K562 (cell line): ENCODE measurements around the gene ZCRB1. TPM values are rescaled to one million over a fixed set of nuclear protein-coding genes. Genes with fewer than 3 reads are reported as not detected.

Experiments
- ATAC-seq: fragments of 200-7000 bp; cut with Tn5 transposase; 3 replicates; pipeline ENCODE4 v1.9.1; 2020; ENCODE audit warnings: moderate library complexity
- BruUV-seq: library from RNA; stranded (reverse); fragments of 400-500 nt; replicated peaks from 2 replicates; lab custom pipeline; 2021; lab: Mats Ljungman, UMichigan
- CTCF ChIA-PET: fragments of 300-600 bp; formaldehyde crosslinking; extraction: SDS; loops from one replicate; lab custom pipeline; 2021; ENCODE audit warnings: low intra/inter-chr PET ratio; lab: Yijun Ruan, JAX
- POLR2A ChIA-PET: fragments of 300-600, 350-650 bp; sonication (Branson Sonifier 250); formaldehyde crosslinking; extraction: SDS; loops from one replicate; lab custom pipeline; 2021; ENCODE audit warnings: antibody characterized with exemption, inconsistent platforms; lab: Yijun Ruan, JAX
- DNase-seq, 4 experiments: peaks; one replicate each; pipeline versions ENCODE4 v3.0.0 to v3.0.0-alpha.2; 2011 to 2018; ENCODE audit warnings: low spot score in 3 of 4, mixed read lengths in 3 of 4; ENCODE audit errors: extremely low read depth in 1 of 4
- FAIRE-seq: peaks from 2 replicates; lab custom pipeline; 2011; peaks lifted over from hg19 to GRCh38; lab: Jason Lieb, UNC
- H2AFZ ChIP-seq: 2 replicates; pipeline ENCODE4 v1.6.0; 2011; ENCODE audit warnings: low read depth, low read length, control low read depth, inconsistent platforms
- H3K27ac ChIP-seq: fragments of 200-600 bp; 3 replicates; pipeline ENCODE4 v1.8.0; 2011; ENCODE audit warnings: low read depth, mild to moderate bottlenecking, control low read depth, inconsistent platforms, low read length, moderate library complexity, mixed read lengths; ENCODE audit errors: extremely low read depth
- H3K27me3 ChIP-seq, 2 experiments: fragments of 300-600 bp in 1 of 2; 2 replicates in 1 of 2; 3 replicates in 1 of 2; pipeline versions ENCODE4 v1.6.0 to v1.8.0; 2011; ENCODE audit warnings: inconsistent platforms in 2 of 2, low read length in 2 of 2, mild to moderate bottlenecking in 1 of 2, mixed read lengths in 1 of 2, moderate library complexity in 1 of 2; ENCODE audit not compliant: control insufficient read depth in 2 of 2, insufficient read depth in 2 of 2
- H3K36me3 ChIP-seq: fragments of 300-600 bp; 3 replicates; pipeline ENCODE4 v1.8.0; 2011; ENCODE audit warnings: mild to moderate bottlenecking, low read length, inconsistent platforms; ENCODE audit not compliant: control insufficient read depth, insufficient read depth
- H3K4me1 ChIP-seq, 2 experiments: fragments of 200-600 bp in 1 of 2; replicated peaks in 1 of 2; 2 replicates in 1 of 2; 3 replicates in 1 of 2; pipeline versions ENCODE4 v1.5.1 to v1.8.0; 2011; ENCODE audit warnings: inconsistent platforms in 2 of 2, low read length in 2 of 2, mild to moderate bottlenecking in 1 of 2, mixed read lengths in 1 of 2, moderate library complexity in 1 of 2; ENCODE audit not compliant: control insufficient read depth in 2 of 2, insufficient read depth in 2 of 2
- H3K4me2 ChIP-seq: 2 replicates; pipeline ENCODE4 v1.6.1; 2011; ENCODE audit warnings: low read length, control low read depth, inconsistent platforms, mixed read lengths; ENCODE audit not compliant: insufficient read depth
- H3K4me3 ChIP-seq: fragments of 200-600 bp; sonication (generic), shearing (Covaris generic); 2 replicates; pipeline ENCODE4 v1.5.1; 2016; ENCODE audit warnings: control low read depth, inconsistent platforms
- H3K79me2 ChIP-seq: fragments of 200-600 bp; 3 replicates; pipeline ENCODE4 v1.8.0; 2011; ENCODE audit warnings: low read length, inconsistent platforms; ENCODE audit not compliant: control insufficient read depth, insufficient read depth
- H3K9ac ChIP-seq, 2 experiments: 2 replicates each; pipeline versions ENCODE4 v1.6.0 to v1.6.1; 2011; ENCODE audit warnings: low read depth in 2 of 2, low read length in 2 of 2, control low read depth in 1 of 2, inconsistent platforms in 1 of 2, mild to moderate bottlenecking in 1 of 2, mixed read lengths in 1 of 2; ENCODE audit not compliant: insufficient read depth in 1 of 2
- H3K9me1 ChIP-seq: one replicate; pipeline ENCODE4 v1.6.0; 2011; ENCODE audit warnings: inconsistent platforms, mild to moderate bottlenecking, low read length, moderate library complexity; ENCODE audit not compliant: control insufficient read depth, insufficient read depth
- H3K9me3 ChIP-seq: replicated peaks from 2 replicates; pipeline ENCODE4 v1.5.1; 2011; ENCODE audit warnings: low read depth, low read length, inconsistent platforms; ENCODE audit not compliant: control insufficient read depth, insufficient read depth
- H4K20me1 ChIP-seq: replicated peaks from 2 replicates; pipeline ENCODE4 v1.6.1; 2011; ENCODE audit warnings: low read length, inconsistent platforms, mixed read lengths; ENCODE audit not compliant: control insufficient read depth, insufficient read depth
- BRF1 ChIP-seq: IDR thresholded peaks from 3 replicates; pipeline ENCODE4 v1.6.1; 2011; ENCODE audit warnings: borderline replicate concordance, mild to moderate bottlenecking; ENCODE audit not compliant: insufficient read length; ENCODE audit errors: extremely low read depth
- DNMT1 ChIP-seq: fragments of 450-650 bp; IDR thresholded peaks from 2 replicates; pipeline ENCODE4 v1.6.1; 2016; ENCODE audit warnings: antibody characterized with exemption, mild to moderate bottlenecking
- KAT2B ChIP-seq: IDR thresholded peaks from one replicate; pipeline ENCODE4 v1.6.1; 2012; ENCODE audit warnings: low read depth, mild to moderate bottlenecking, control low read depth, inconsistent platforms, low read length, moderate library complexity
- KDM1A ChIP-seq, 2 experiments: fragments of 450-650 bp; IDR thresholded peaks; 2 replicates each; pipeline ENCODE4 v1.6.1; 2016; ENCODE audit warnings: mild to moderate bottlenecking in 2 of 2
- MAFF ChIP-seq: IDR thresholded peaks from 2 replicates; pipeline ENCODE4 v1.6.1; 2012; ENCODE audit warnings: low read length, improper control_type of control experiment
- NBN ChIP-seq: fragments of 450-650 bp; IDR thresholded peaks from 2 replicates; pipeline ENCODE4 v1.6.1; 2016; ENCODE audit warnings: low read depth, mild to moderate bottlenecking
- NFATC3 ChIP-seq: fragments of 450-650 bp; IDR thresholded peaks from 2 replicates; pipeline ENCODE4 v1.6.1; 2017; ENCODE audit warnings: mild to moderate bottlenecking
- SP2 ChIP-seq: IDR thresholded peaks from 2 replicates; pipeline ENCODE4 v1.6.1; 2011; ENCODE audit warnings: mild to moderate bottlenecking, low read depth, low read length, moderate library complexity; ENCODE audit not compliant: poor library complexity, severe bottlenecking; ENCODE audit errors: extremely low read depth
- VEZF1 ChIP-seq: fragments of 200-800 bp; sonication (Bioruptor generic); IDR thresholded peaks from 2 replicates; pipeline ENCODE4 v1.6.1; 2017; ENCODE audit warnings: missing genetic modification characterization, missing compliant biosample characterization
- WHSC1 ChIP-seq: IDR thresholded peaks from one replicate; pipeline ENCODE4 v1.6.1; 2012; ENCODE audit warnings: low read length, control low read depth, inconsistent platforms
- XRCC5 ChIP-seq: fragments of 200-400 bp; formaldehyde crosslinking; IDR thresholded peaks from 2 replicates; pipeline ENCODE4 v1.6.1; 2017; ENCODE audit warnings: low read depth, mild to moderate bottlenecking, low read length
- ZNF197 ChIP-seq: fragments of 200-800 bp; sonication (Bioruptor generic); IDR thresholded peaks from 2 replicates; pipeline ENCODE4 v1.6.1; 2016; ENCODE audit warnings: low read depth, missing genetic modification characterization, missing compliant biosample characterization
- in situ Hi-C: fragments of 300-500 bp; cut with MboI; formaldehyde crosslinking; loops from 4 replicates; pipeline ENCODE4 v1.15.0; 2018; ENCODE audit warnings: inconsistent platforms, mixed read lengths
- intact Hi-C: fragments of 100-400 bp; cut with micrococcal nuclease; formaldehyde crosslinking; loops from 2 replicates; pipeline ENCODE4 v1.14.2; 2022
- polyA plus RNA-seq, 8 experiments: library from polyadenylated mRNA; depleted of rRNA in 4 of 8; stranded (reverse) in 5 of 8; unstranded in 3 of 8; fragments of >200 nt; fragmentation: Nextera tagmentation in 2 of 8; fragmentation: Illumina TruSeq in 1 of 8; extraction: Ambion mirVana in 2 of 8; extraction: Trizol in 1 of 8; gene quantifications; 2 replicates each; pipeline versions ENCODE4 v1.2.1 to v1.2.3, GENCODE V29; 2011 to 2014; ENCODE audit warnings: inconsistent platforms in 1 of 8, missing spikeins in 1 of 8
- total RNA-seq, 7 experiments: library from RNA; depleted of rRNA in 6 of 7; stranded (reverse); fragments of >200 nt in 6 of 7; fragmentation: Illumina TruSeq in 2 of 7; extraction: Trizol in 2 of 7; gene quantifications; 2 replicates each; pipeline versions ENCODE4 v1.2.1 to v1.2.3, GENCODE V29; 2011 to 2021; ENCODE audit warnings: low replicate concordance in 1 of 7
- TF ChIP-seq, protein P1 (sequence below): fragments of 450-650 bp; IDR thresholded peaks from 2 replicates; pipeline ENCODE4 v1.6.1; 2016; ENCODE audit warnings: low read depth, mild to moderate bottlenecking, moderate library complexity

Gene ZCRB1
- total and polyA plus RNA-seq, 9 of the 15 experiments (the other 6 are each of a cell fraction or from before 2014, with no cell fraction given): 36.0 to 102 (median 51.0) TPM

DNA sequence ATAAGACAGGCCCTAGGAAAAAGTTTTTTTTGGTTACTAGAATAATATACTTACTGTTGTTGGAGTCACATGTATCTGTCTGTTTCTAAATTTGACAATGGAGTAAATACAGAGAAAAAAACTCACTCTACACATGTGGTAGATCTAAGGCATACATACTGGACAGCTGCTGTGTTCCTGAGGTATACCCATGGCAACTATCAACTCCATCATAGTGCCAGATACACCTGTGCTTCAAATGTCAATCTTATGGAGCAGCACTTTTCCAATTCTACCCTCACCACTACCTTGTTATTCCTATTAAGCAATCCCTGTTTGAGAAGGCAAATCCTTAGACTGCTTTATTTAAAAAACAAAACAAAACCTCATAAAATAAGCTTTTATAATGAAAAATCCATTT lies 3.3 kb downstream of the ZCRB1 start:
- CTCF ChIA-PET: no interaction called here
- Histone ChIP-seq H3K4me2 (no peak overlapping the region), H3K27me3 (no peaks in the 10 kb centered on the region), H2AFZ (no peak overlapping the region), H4K20me1 (no peaks in the 10 kb centered on the region; the same call in 1 of the 2 replicates), H3K36me3 (peaks cover 16% of the 10 kb centered on the region), H3K27ac (no peak overlapping the region), H3K9me1 (no peaks in the 10 kb centered on the region), H3K79me2 (peaks cover 32% of the 10 kb centered on the region), H3K9me3 (no peaks in the 10 kb centered on the region), H3K4me1 (peaks cover 6 to 10% of the 10 kb centered on the region in 2 experiments), H3K4me3 (no peak overlapping the region), H3K9ac (no peak overlapping the region)
- no peak for TF ChIP-seq BRF1
- no peak for TF ChIP-seq NBN
- TF ChIP-seq KDM1A (IDR thresholded peaks at IDR 0.05): no peak
- TF ChIP-seq SP2: no peak
- TF ChIP-seq ZNF197: no peak
- TF ChIP-seq MAFF: no peak
- TF ChIP-seq DNMT1: no peak
- no peak for TF ChIP-seq NFATC3
- no peak for TF ChIP-seq WHSC1
- no peak for TF ChIP-seq XRCC5
- TF ChIP-seq KAT2B: no peak
- TF ChIP-seq, protein P1, sequence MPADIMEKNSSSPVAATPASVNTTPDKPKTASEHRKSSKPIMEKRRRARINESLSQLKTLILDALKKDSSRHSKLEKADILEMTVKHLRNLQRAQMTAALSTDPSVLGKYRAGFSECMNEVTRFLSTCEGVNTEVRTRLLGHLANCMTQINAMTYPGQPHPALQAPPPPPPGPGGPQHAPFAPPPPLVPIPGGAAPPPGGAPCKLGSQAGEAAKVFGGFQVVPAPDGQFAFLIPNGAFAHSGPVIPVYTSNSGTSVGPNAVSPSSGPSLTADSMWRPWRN: no peak
- TF ChIP-seq VEZF1 (CRISPR knock-in tag): no peak
- intact Hi-C loops (no loop called here), in situ Hi-C loops (no loop called here)
- DNase-seq (no peak), ATAC-seq (no peak), FAIRE-seq (no peak)
- BruUV-seq: no TSS peak
- POLR2A ChIA-PET: no interaction called here
